NT2/D1 (cell line): Measurements from ENCODE around the gene GABPB1.

Source experiments
- SUZ12 ChIP-seq: IDR thresholded peaks from 2 replicates; pipeline ENCODE4 v1.6.1; 2011; ENCODE audit not compliant: insufficient read length, insufficient read depth; ENCODE audit errors: extremely low read depth
- YY1 ChIP-seq: IDR thresholded peaks from 2 replicates; pipeline ENCODE4 v1.6.1; 2011; ENCODE audit not compliant: insufficient read length, insufficient read depth
- ZNF274 ChIP-seq: IDR thresholded peaks from 2 replicates; pipeline ENCODE4 v1.6.1; 2011; ENCODE audit warnings: mild to moderate bottlenecking, low read depth, low read length

DNA sequence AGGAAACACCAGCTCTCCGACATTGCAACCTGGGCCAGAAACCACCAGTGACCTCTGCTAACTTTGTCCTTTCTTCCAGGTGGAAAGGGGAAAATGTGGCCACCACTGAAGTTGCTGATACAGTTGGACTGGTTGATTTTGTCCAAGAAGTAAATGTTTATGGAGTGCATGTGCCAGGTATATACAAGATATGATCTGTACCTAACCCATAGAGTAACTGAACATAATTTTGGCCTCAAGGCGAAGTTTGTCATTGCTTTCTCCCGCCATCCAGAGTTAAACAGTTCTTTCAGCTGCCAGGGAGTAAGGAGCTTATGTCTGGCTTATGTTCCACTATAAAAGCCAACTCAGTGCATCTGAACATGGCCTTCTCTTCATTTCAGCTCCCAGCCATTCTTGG is 126.1 kb downstream of the GABPB1 start:
- TF ChIP-seq YY1 (no peak), ZNF274 (no peak), SUZ12 (no peak)
